Loucy (cell line): ENCODE measurements around the gene RHOC.

Experiments used
- EZH2phosphoT487 ChIP-seq: fragments of 200-600 bp; IDR thresholded peaks from 2 replicates; pipeline ENCODE4 v1.6.1; 2018; ENCODE audit warnings: antibody characterized with exemption, mild to moderate bottlenecking, moderate library complexity, borderline replicate concordance
- TF ChIP-seq, protein P1 (sequence below): fragments of 200-600 bp; sonication (generic); conservative IDR thresholded peaks from 2 replicates; pipeline ENCODE4 v1.5.1; 2014; ENCODE audit warnings: mild to moderate bottlenecking, antibody characterized with exemption, low read length

DNA sequence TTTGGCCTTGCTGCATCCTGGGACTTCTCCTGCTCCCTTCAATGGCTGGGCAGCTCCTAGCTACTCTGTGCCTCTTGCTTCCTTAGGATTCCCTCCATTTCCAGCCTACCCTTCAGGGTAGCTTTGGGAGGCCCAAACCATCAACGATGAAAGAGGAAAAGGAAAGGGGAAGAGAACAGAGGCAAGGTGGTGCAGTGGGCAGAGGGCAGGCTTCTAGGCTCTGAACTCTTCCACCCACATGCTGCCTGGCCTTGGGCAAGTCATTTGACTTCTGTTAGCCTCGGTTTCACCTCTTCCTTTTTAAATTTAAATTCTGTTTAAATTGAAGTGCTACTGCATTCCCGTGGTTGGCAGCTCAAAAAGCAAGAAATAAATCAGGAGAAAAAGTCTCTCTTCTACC is 13.9 kb upstream of the RHOC start:
- TF ChIP-seq, protein P1, sequence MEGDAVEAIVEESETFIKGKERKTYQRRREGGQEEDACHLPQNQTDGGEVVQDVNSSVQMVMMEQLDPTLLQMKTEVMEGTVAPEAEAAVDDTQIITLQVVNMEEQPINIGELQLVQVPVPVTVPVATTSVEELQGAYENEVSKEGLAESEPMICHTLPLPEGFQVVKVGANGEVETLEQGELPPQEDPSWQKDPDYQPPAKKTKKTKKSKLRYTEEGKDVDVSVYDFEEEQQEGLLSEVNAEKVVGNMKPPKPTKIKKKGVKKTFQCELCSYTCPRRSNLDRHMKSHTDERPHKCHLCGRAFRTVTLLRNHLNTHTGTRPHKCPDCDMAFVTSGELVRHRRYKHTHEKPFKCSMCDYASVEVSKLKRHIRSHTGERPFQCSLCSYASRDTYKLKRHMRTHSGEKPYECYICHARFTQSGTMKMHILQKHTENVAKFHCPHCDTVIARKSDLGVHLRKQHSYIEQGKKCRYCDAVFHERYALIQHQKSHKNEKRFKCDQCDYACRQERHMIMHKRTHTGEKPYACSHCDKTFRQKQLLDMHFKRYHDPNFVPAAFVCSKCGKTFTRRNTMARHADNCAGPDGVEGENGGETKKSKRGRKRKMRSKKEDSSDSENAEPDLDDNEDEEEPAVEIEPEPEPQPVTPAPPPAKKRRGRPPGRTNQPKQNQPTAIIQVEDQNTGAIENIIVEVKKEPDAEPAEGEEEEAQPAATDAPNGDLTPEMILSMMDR = no peak
- no peak for TF ChIP-seq EZH2phosphoT487
